B cell (primary cell): ENCODE measurements around the gene CNTNAP1. TPM values are rescaled to one million over a fixed set of nuclear protein-coding genes. Genes with fewer than 3 reads are reported as not detected.
A peak's percentile ranks its signal among the peaks of the same experiment; 100 is the strongest.

ENCODE experiments used
- ATAC-seq: fragments of 200-7000 bp; cut with Tn5 transposase; one replicate; pipeline ENCODE4 v1.10.0; 2021; ENCODE audit warnings: low read depth, mild to moderate bottlenecking, moderate number of reproducible peaks, moderate library complexity
- CTCF ChIA-PET: fragments of 350-600 bp; sonication (Branson Sonifier 250); formaldehyde crosslinking; loops from one replicate; lab custom pipeline; 2021; ENCODE audit warnings: antibody characterized with exemption, inconsistent platforms; lab: Charles Lee
- POLR2A ChIA-PET: fragments of 350-600 bp; sonication (Branson Sonifier 250); formaldehyde crosslinking; loops from one replicate; lab custom pipeline; 2021; ENCODE audit warnings: antibody characterized with exemption; lab: Charles Lee
- DNase-seq: peaks from one replicate; pipeline ENCODE4 v3.0.0; 2013
- H2AFZ ChIP-seq: 2 replicates; pipeline ENCODE4 v1.6.1; 2012; ENCODE audit warnings: mild to moderate bottlenecking, low read depth, low read length; ENCODE audit not compliant: insufficient read depth, poor library complexity, severe bottlenecking
- H3K27ac ChIP-seq, 2 donors: 1 replicate in 1 of 2; 2 replicates in 1 of 2; pipeline ENCODE4 v1.5.1; 2012 to 2013; ENCODE audit warnings: low read length in 2 of 2, mild to moderate bottlenecking in 2 of 2, moderate library complexity in 1 of 2
- H3K27me3 ChIP-seq, 4 experiments: fragments of 200-600 bp in 1 of 4; sonication (generic) in 1 of 4; replicated peaks in 1 of 4; 1 replicate in 2 of 4; 2 replicates in 2 of 4; pipeline versions ENCODE4 v1.6.1 to v1.7.0; 2013 to 2016; ENCODE audit warnings: low read length in 3 of 4, mild to moderate bottlenecking in 2 of 4, mixed read lengths in 1 of 4, moderate library complexity in 1 of 4; ENCODE audit not compliant: insufficient read depth in 4 of 4, control insufficient read depth in 3 of 4; ENCODE audit errors: control extremely low read depth in 1 of 4
- H3K36me3 ChIP-seq, 2 experiments: replicated peaks in 1 of 2; 1 replicate in 1 of 2; 2 replicates in 1 of 2; pipeline versions ENCODE4 v1.6.1 to v1.7.1; 2013; ENCODE audit warnings: low read length in 1 of 2; ENCODE audit not compliant: insufficient read depth in 2 of 2, control insufficient read depth in 1 of 2; ENCODE audit errors: control extremely low read depth in 1 of 2, extremely low read depth in 1 of 2
- H3K4me1 ChIP-seq, 2 donors: fragments of 200-600 bp in 1 of 2; sonication (generic) in 1 of 2; 1 replicate in 1 of 2; 2 replicates in 1 of 2; pipeline versions ENCODE4 v1.5.1 to v1.6.1; 2013 to 2017; ENCODE audit warnings: low read length in 2 of 2; ENCODE audit not compliant: control insufficient read depth in 2 of 2, insufficient read depth in 2 of 2
- H3K4me2 ChIP-seq: replicated peaks from 2 replicates; pipeline ENCODE3; 2012; ENCODE audit warnings: mild to moderate bottlenecking, low read depth, low read length; ENCODE audit not compliant: poor library complexity, severe bottlenecking
- H3K4me3 ChIP-seq, 5 experiments: fragments of 200-600 bp in 1 of 5; sonication (generic) in 1 of 5; 1 replicate in 3 of 5; 2 replicates in 2 of 5; pipeline versions ENCODE4 v1.5.1 to v1.7.0; 2011 to 2016; ENCODE audit warnings: low read length in 4 of 5, mild to moderate bottlenecking in 4 of 5, low read depth in 2 of 5, control low read depth in 1 of 5, moderate library complexity in 1 of 5; ENCODE audit not compliant: insufficient read depth in 1 of 5; ENCODE audit errors: control extremely low read depth in 1 of 5, extremely low read depth in 1 of 5
- H3K79me2 ChIP-seq: fragments of 200-600 bp; sonication (generic); one replicate; pipeline ENCODE4 v1.6.0; 2016; ENCODE audit warnings: low read length; ENCODE audit not compliant: control insufficient read depth, insufficient read depth
- H3K9ac ChIP-seq: fragments of 200-600 bp; sonication (generic); 2 replicates; pipeline ENCODE4 v1.6.1; 2017; ENCODE audit warnings: mild to moderate bottlenecking, low read length, moderate library complexity
- H3K9me3 ChIP-seq, 3 donors: one replicate each; pipeline versions ENCODE4 v1.6.1 to v1.7.1; 2013; ENCODE audit warnings: low read length in 2 of 3; ENCODE audit not compliant: control insufficient read depth in 2 of 3, insufficient read depth in 1 of 3; ENCODE audit errors: control extremely low read depth in 1 of 3
- H4K20me1 ChIP-seq: 2 replicates; pipeline ENCODE4 v1.6.0; 2012; ENCODE audit warnings: mild to moderate bottlenecking, low read length; ENCODE audit not compliant: insufficient read depth, control insufficient read depth, poor library complexity, severe bottlenecking
- H3K27ac Mint-ChIP-seq: one replicate; pipeline ENCODE4 v1.8.0; 2021; ENCODE audit warnings: mixed read lengths
- H3K27me3 Mint-ChIP-seq: one replicate; pipeline ENCODE4 v1.8.0; 2021; ENCODE audit warnings: mixed read lengths
- H3K4me1 Mint-ChIP-seq: one replicate; pipeline ENCODE4 v1.8.0; 2021; ENCODE audit warnings: mixed read lengths
- H3K4me3 Mint-ChIP-seq: one replicate; pipeline ENCODE4 v1.8.0; 2021; ENCODE audit warnings: mixed read lengths
- H3K9me3 Mint-ChIP-seq: one replicate; pipeline ENCODE4 v1.8.0; 2022; ENCODE audit warnings: mixed read lengths; ENCODE audit not compliant: insufficient read depth
- CTCF ChIP-seq: fragments of 200-600 bp; IDR thresholded peaks from one replicate; pipeline ENCODE4 v1.8.0; 2022; ENCODE audit warnings: antibody characterized with exemption, mild to moderate bottlenecking
- EZH2 ChIP-seq: IDR thresholded peaks from 2 replicates; pipeline ENCODE4 v1.6.1; 2012; ENCODE audit warnings: borderline replicate concordance, low read depth, mild to moderate bottlenecking, moderate library complexity, low read length; ENCODE audit not compliant: insufficient read depth, poor library complexity, severe bottlenecking
- WGBS: methylation state at CpG from one replicate; pipeline ENCODE4 v1.1.5; 2013; ENCODE audit warnings: missing lambda C conversion rate; ENCODE audit not compliant: insufficient coverage; 5-methylcytosine and 5-hydroxymethylcytosine counted together
- intact Hi-C: fragments of 100-400 bp; cut with micrococcal nuclease; formaldehyde crosslinking; loops from one replicate; pipeline ENCODE4 v1.10.0; 2022
- polyA plus RNA-seq: library from polyadenylated mRNA; depleted of rRNA; stranded (reverse); fragments of >200 nt; gene quantifications from 2 replicates; pipeline ENCODE4 v1.2.3, GENCODE V29; 2012
- total RNA-seq, 2 donors: library from RNA; stranded (reverse); fragments of 120-200 nt in 1 of 2; gene quantifications; 1 replicate in 1 of 2; 2 replicates in 1 of 2; pipeline versions ENCODE4 v1.2.3 to v1.2.4, GENCODE V29; 2013 to 2022

CNTNAP1 gene
- total and polyA plus RNA-seq, 2 donors (not counting 1 experiment from before 2014, with no cell fraction given) = 3.5 to 4.7 TPM

- H3K9me3 Mint-ChIP-seq = no peaks in the 10 kb centered on the region
- peaks cover 0 to 26% (median 0%) of the 10 kb centered on the region in 3 donors for H3K9me3 ChIP-seq
- peak overlapping the region; percentile 74 for H3K4me2 ChIP-seq
- H2AFZ ChIP-seq = peak overlapping the region; percentile 68
- 21% methylated on average over 39 of the region's 50 CpGs for WGBS
- no peaks in the 10 kb centered on the region for H3K79me2 ChIP-seq
- ATAC-seq = no peak
- peaks cover 41 to 48% of the 10 kb centered on the region in 2 donors for H3K4me1 ChIP-seq
- H3K27ac Mint-ChIP-seq = no peak overlapping the region
- TF ChIP-seq CTCF (no peak), EZH2 (no peak)
- peaks cover 37% of the 10 kb centered on the region for H3K4me1 Mint-ChIP-seq
- POLR2A ChIA-PET = interaction anchor here (0.7 to 1.3 kb wide), 3 partner anchors 8 to 1336 kb away, joined by 3 to 16 read pairs (median 4); partner anchors contain the start of gene TUBG2
- peak overlapping the region; percentile 87 for H3K4me3 Mint-ChIP-seq
- peak overlapping the region; percentile 41 for H3K9ac ChIP-seq
- peaks cover 0 to 63% (median 25%) of the 10 kb centered on the region in 4 experiments for H3K27me3 ChIP-seq
- peaks cover 13% of the 10 kb centered on the region for H4K20me1 ChIP-seq
- peaks cover 0 to 2% of the 10 kb centered on the region in 2 experiments for H3K36me3 ChIP-seq
- H3K27ac ChIP-seq = no peak overlapping the region
- CTCF ChIA-PET = interaction anchor here (0.6 to 2.5 kb wide), 6 partner anchors 9 to 138 kb away, joined by 3 to 12 read pairs (median 4); partner anchors contain the start of gene PSMC3IP
- DNase-seq = no peak
- intact Hi-C loops = loop anchor here (1.0 to 10.0 kb wide), 3 partner anchors 8 to 476 kb away; partner anchors contain the start of genes GHDC, PTGES3L and RUNDC1
- peak overlapping the region in 4 of 5 experiments; percentile 40 to 60 (median 45) for H3K4me3 ChIP-seq
- H3K27me3 Mint-ChIP-seq = peaks cover 16% of the 10 kb centered on the region
Observed at GRCh38 chr17:42670789-42671657, 11.3 kb upstream of the CNTNAP1 start.
